Caki2 (cell line): ENCODE results near the gene CHD1. TPM values are rescaled to one million over a fixed set of nuclear protein-coding genes. Genes with fewer than 3 reads are reported as not detected.

Experiments
- DNase-seq: peaks from one replicate; pipeline ENCODE4 v3.0.0-alpha.2; 2015; ENCODE audit warnings: low read depth
- in situ Hi-C: cut with HindIII; loops from 2 replicates; pipeline ENCODE4 v1.10.0; 2016; ENCODE audit warnings: low sequenced_read_pairs, low pct_unique_long_range_greater_than_20kb, mixed read lengths
- total RNA-seq: library from RNA; depleted of rRNA; stranded (reverse); fragments of >200 nt; shearing (Covaris generic); gene quantifications from 2 replicates; pipeline ENCODE4 v1.2.3, GENCODE V29; 2014; ENCODE audit warnings: low replicate concordance

CHD1 gene
- total RNA-seq, 1 experiment from 2014 or later, result 17.0 TPM

DNA sequence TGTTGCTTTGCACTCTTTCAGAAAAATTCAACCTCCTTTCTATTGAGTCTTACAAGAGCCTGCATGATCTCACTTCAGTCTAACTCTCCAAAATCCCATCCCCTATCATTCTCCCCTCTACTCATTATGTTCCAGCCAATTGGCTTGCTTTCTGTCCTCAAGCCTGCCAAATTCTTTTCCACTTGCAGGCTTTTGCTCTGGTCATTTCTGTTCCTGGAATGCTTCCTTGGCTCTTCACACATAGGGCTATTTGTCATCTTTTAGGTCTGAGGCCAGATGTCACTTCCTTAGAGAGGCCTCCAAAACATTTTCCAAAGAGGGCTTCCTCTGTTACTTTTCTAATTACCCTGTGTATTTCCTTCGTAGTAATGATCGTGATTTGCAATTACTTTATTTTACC is 11.8 kb upstream of the CHD1 start:
- in situ Hi-C loops, result no loop called here
- DNase-seq, result no peak

DNA sequence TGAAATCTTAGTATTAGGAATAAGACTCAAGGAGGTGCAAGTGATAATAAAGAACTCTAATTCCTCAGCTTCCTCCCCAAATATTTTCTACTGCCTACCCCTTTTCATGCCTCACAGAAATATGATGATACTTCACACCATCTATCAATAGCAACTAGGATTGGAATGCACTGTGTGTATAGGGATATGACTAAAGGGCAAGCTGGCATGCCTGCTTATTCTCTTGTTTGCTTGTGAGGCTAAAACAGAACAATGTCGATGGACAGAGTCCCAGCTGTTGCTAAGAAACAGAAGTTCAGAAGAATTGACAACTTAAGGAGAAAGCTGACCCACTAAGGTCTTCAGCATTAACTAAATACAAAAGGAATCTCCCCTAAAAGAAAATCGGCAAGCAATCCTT is 9.7 kb upstream of the CHD1 start:
- in situ Hi-C loops, result no loop called here
- DNase-seq, result no peak

DNA sequence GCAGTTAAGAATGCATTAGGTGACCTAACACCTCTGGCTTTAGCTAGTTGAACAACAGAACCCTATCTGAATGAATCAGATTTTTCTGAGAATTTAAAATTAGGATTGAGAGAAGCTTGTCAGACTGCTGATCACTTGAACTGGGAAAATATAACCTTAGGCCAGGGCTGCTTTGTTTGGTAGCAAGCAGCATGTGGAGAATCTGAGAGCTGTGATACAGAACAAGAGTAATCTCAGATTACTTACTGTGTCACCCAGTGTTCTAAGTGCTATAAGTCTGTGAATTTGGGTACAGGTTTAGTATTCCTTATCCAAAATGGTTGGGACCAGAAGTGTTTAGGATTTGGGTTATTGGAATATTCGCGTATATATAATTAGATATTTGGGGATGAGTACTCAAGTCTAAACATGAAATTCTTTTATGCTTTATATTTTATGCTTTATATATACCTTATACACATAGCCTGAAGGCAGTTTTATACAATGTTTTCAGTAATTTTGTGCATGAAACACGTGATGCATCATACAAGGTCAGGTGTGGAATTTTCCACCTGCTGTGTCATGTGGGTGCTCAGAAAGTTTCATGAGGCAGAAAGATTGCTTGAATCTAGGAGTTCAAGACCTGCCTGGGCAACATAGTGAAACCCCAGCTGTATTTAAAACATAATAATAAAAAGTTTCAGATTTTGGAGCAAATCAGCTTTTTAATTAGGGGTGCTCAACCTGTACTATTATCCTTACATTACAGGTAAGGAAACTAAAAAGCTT is 8.3 kb upstream of the CHD1 start:
- DNase-seq, result no peak
- in situ Hi-C loops, result no loop called here

DNA sequence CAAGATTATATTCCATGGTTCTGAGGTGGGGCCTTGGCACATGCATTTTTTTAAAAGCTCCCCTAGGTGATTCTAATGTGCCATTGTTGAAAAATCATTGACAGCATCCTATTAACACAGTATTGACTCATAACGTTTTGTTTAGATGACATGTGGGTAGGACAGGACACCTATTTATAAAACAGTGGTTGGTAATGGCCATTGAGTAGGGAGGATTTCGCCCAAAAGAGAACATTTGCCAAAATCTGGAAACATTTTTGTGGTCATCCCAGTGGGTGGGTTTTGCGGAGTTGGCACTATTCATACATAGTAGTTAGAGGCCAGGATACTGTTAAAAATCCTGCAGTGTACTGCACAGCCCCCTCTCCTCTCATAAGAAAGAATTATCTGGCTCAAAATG is 6.4 kb upstream of the CHD1 start:
- DNase-seq, result no peak
- in situ Hi-C loops, result no loop called here

DNA sequence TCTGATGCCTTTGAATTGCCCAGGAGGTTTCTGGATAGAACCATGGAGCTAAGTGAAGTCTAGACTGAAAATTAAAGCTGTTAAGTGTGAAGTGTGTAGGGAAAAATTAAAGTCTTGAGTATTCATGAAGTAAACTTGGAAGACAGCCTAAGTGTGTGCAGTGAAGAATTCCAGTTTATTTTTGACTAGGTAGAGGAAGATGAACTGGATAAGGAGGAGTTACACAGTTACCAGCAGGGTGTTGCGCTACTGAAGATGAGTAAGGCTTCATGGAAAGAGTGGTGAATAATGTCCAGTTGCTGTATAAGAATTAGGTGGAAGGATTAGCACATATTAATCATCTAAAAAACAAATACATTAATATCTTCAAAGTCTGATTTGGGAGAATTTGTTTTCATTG is 5.7 kb upstream of the CHD1 start:
- in situ Hi-C loops, result no loop called here
- DNase-seq, result peak; percentile 18

DNA sequence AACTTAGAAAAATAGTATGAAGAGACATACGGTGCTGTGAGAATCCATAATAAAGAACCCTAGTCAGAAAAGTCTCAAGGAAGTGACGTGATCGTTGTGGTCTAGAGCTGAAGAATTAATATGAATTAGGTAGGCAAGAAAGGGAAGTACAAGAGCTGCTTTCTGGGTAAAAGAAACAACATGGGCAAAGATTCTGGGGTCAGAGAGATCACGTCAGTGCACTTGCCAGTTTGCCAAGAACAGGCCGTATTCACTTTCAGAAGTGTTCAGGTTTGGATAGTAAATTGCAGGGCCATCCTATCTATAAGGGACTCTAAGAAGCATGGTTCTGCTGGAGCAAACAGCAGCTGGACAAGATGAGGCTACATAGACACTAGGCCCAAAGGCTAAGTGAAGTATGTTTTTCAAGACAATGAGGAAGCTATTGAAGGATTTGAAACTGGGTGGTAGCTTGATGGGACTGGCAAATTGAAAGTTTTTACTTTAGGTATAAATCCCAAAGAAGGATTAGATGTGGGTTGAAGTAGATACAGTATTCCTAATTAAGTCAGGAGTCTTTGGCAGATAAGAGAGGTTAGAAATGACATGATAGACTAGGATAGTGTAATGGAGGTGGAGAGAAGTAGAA is 4.8 kb upstream of the CHD1 start:
- in situ Hi-C loops, result no loop called here

DNA sequence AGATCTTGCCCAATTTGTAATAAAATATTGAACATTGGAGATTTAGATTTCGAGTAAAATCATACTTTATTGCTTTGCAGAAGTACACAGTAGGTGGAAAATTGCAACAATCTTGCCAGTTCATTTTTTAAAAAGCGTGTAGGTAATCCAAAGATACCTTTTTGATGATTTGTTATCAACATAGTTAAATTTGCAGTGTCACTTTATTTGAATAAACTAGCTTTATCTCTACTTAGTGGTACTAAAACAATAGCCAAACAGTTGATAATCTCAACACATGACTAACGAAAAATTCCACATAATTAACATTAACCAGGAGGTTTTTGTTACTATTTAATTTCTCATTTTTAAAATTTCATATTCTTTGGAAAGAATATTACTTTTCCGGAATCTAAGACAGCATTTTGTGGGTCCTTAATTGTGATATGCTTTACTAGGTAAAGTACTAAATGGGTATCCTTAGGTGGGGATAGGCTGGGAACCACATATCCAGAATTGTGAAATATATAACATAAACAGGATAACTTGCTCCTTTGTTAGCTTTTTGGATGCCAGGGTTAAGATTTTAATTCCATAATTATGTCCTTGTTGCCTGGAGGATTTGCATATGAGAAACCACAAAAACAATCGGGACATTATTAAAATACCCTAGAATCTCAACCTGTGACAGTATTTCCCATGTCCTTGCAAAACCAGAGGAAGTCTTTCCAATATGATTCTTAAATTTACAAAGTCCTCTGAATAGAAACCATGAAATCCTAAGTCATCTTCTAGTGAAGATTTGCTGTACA is 2.4 kb upstream of the CHD1 start:
- in situ Hi-C loops, result no loop called here

More for the DNA sequence above, 4.8 kb upstream of the CHD1 start:
- no peak for DNase-seq

DNA sequence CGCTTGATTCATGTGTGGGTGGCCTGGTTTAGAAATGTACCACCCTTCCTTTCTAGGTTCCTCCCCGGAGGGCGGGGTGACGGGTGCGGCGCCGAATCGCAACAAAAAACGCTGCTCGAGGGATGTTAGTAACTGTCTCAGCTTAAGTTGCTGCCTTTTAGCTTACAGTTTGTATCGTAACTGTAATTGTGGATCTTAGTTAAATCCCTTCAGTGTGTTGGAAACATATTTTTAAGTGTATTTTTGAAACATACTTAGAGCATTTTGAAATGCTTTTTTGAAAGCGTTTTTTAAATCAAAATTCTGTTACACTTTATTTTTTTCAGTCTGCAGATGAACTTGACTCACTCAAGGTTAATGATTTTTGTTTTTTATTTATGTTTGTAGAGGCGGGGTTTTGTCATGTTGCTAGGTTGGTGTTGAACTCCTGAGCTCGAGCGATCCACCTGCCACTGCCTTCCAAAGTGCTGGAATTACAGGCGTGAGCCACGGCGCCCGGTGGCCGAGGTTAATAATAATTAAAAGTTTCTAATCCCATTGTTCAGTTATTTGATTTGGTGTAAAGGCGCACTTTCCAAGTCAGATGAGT is 997 bp upstream of the CHD1 start:
- in situ Hi-C loops, result no loop called here
- DNase-seq, result no peak

More for the DNA sequence above, 2.4 kb upstream of the CHD1 start:
- DNase-seq, result no peak

DNA sequence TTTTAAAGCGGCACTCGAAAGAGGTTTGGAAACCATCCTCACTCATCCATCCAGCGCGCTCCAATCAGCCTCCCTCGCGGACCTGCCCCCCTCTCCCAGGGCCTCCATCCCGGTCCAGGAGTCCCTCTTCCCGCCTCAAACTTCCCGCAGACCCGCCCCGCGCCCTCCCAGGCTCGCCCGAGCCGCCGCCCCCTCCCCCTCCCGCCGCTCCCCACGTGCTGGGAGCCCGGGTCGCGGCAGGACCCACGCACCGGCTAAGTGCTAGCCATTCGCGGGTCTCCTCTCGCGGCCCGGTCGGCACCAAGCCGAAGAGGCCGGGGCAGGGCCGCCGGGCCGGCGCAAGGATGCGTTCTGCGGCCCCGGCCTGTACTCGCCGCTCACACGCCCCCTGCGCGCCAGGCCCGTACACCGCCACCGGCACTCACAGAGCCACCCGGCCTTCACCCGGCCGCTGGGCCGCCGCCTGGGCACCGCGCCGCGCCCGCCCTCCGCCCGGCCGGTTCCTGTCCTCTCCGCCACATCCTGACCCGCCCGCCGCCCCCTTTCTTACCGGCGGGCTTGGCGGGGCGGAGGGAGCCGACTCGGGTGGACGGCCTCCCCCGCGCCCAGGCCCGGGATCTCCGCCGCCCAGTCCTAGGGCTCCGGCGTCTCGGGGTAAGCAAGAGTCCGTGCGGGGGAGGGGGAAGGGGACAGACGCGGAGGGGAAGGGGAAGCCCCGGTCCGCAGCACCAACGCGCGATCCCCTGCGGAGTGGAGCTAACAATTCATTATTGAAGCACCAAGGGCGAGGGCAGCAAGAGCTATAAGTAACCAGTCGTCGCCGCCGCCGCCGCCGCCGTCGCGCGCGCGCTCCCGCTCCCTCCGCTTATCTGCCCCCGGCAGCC is 576 bp downstream of the CHD1 start:
- DNase-seq, result peak; percentile 57
- in situ Hi-C loops, result no loop called here

DNA sequence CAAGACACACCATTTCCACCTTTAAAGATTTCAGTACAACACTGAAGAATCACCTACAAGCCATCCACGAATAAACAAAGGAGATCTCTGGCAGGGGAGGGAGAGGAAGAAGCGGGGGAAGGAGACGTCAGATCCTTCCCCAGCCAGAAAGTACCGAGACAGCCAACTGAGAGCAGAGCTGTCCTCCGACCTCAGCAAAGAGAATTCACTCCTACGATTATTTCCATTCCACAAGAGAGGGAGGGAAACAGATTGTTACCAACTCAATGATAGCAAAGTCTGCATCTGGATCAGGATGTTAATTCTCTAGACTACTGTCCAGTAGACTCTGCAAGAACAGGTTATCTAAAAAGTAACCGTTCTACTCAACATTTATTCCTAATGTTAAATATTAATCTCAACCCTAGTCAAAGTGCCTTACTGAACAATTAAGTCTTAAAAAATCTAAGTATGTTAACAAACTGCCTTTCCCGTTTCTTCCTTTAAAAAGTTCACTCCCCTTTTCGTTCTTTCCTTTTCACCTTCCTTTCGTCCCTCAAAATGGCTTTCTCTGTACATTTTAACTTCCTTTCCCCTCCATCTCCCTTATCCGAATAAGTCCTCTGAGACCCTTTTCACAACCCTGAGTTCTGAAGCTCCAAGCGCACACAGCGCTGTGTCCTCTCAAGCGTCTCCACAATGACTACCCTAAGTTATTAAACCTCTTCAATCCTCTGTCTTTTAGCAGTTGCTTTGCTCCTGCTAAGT is 1.4 kb downstream of the CHD1 start:
- DNase-seq, result peak; percentile 44
- in situ Hi-C loops, result no loop called here

DNA sequence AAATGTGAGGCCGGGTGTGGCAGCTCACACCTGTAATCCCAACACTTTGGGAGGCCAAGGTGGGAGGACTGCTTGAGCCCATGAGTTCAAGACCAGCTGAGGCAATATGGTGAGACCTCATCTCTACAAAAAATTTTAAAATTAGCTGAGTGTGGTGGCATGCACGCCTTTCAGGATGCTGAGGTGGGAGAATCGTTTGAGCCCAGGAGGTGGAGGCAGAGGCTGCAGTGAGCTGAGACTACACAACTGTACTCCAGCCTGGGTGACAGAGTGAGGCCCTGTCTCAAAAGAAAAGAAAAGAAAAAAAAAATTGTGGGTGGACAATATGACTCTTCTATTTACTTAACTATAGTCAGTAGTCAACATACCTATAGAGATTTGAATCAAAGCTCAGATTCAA is 4.8 kb downstream of the CHD1 start:
- in situ Hi-C loops, result no loop called here
- no peak for DNase-seq

DNA sequence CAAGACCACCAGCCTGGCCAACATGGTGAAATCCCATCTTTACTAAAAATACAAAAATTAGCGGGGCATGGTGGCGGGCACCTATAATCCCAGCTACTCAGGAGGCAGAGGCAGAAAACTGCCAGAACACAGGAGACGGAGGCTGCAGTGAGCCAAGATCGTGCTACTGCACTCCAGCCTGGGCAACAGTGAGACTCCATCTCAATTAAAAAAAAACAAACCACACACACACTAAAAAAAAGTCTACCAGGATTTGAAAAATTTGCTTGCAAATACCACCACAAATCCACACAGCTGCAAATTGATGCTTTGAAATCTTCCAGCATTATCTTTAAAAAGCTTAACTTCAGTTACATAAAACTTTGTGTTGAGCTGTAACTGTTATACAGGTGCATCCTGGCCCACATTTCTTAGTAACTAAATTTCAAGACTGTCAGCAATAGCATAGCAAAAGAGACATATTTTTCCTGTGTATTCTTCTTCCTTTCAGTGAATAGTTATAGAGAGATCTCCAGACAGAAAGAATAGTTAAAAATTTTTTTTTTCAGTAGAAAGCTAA is 6.8 kb downstream of the CHD1 start:
- in situ Hi-C loops, result no loop called here

DNA sequence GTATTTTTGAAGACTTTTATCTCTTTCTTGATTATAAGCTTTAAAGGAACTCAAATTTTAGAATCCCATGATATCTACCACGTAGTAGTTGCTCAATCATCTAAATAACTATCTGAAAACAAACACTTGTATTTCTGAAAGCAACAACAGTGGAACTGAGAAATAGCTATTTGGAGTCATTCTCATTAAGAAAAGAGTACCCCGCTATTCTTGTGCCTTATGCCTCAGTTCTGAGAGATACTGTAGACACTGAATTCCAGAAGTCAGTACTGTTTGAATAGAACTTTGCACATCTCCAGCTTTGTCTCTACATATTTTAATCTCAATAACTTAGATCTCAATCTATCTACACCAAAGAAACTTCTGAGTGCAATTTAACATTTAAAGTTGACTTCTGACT is 11.4 kb downstream of the CHD1 start:
- DNase-seq, result no peak
- in situ Hi-C loops, result no loop called here

More for the DNA sequence above, 6.8 kb downstream of the CHD1 start:
- DNase-seq, result no peak

DNA sequence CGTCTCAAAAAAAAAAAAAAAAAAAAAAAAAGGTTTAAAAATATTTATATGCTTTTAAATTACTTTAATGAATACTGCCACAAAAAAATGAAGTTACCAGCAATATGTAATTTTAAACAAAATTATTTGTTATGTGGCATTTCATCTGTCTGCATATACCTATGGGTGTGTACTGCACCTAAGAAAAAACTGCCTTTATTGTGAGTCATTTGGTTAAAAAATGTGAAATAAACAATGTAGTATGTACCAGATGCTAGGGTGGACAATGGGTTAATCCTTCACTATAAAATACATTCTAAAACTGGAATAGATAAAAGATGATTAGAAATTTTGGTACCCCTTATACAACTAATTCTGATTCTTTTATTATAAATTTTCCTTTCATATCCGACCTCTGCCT is 12.3 kb downstream of the CHD1 start:
- in situ Hi-C loops, result no loop called here
- no peak for DNase-seq

DNA sequence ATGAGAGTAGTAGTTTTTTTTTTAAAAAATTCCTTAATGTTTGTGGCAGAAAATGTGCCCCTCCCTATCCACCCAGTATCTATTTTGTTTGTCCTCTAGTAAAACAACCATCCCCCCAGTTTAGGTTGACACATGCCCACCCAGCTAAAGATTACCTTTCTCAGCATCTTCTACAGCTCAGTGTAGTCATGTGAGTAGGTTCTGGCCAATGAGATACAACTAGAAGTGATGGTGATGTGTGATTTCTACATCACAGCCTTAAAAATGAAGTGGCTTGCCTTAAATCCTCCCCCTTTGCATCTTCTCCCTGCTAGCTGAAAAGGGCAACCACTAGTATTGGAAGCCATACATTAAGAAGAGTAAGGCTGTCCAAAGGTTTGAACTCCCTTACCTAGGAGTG is 14.9 kb downstream of the CHD1 start:
- in situ Hi-C loops, result no loop called here

DNA sequence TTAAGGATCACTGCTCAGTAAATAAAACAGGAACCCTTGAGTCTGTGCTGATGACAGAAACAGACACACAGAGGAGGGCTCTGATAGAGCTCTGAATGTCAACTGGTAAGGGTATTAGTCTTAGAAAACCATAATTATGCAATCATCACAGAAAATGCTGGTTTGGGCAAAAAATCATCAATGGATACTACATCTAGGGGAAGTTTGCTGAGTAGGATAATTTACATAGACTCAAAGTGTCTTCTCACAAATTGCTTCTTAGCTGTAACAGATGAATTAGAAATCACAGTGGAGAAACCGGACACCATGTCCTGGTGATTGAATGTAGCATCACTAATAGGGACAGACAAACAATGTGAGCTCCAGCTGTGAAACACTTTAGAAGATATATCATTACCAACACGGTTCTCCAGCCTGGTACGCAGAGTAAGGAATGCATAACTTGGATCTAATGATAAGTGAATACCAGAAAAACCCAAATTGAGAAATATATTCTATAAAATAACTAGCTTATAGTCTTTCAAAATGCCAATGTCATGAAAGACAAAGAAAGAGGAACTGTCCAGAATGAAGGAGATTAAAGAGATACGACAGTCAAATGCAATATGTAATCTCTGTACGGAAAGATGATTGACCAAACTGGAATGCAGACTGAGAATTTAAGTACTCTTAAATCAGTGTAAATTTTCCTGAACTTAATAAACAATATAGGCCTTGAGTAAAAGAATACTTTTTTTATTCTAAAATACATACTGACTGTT is 17.3 kb downstream of the CHD1 start:
- in situ Hi-C loops, result no loop called here
- no peak for DNase-seq

More for the DNA sequence above, 14.9 kb downstream of the CHD1 start:
- DNase-seq, result no peak
